OCI-LY1 (cell line): ENCODE data around the gene CYP2F1.

Experiments
- H2AFZ ChIP-seq: fragments of 200-600 bp; sonication (generic), shearing (Covaris generic); 2 replicates; pipeline ENCODE4 v1.6.0; 2014; ENCODE audit warnings: antibody characterized with exemption, mild to moderate bottlenecking, low read length
- H3F3A ChIP-seq: fragments of 200-600 bp; sonication (generic), shearing (Covaris generic); 2 replicates; pipeline ENCODE4 v1.6.0; 2014; ENCODE audit warnings: mild to moderate bottlenecking, antibody characterized with exemption, low read length, moderate library complexity; ENCODE audit not compliant: insufficient read depth
- H3K27ac ChIP-seq: fragments of 200-600 bp; sonication (generic); 2 replicates; pipeline ENCODE4 v1.5.1; 2014; ENCODE audit warnings: low read length, mixed run types, mild to moderate bottlenecking, low read depth; ENCODE audit not compliant: poor library complexity, severe bottlenecking
- H3K27me3 ChIP-seq: fragments of 200-600 bp; sonication (generic); 2 replicates; pipeline ENCODE4 v1.6.0; 2014; ENCODE audit warnings: antibody characterized with exemption, mild to moderate bottlenecking, low read length, moderate library complexity; ENCODE audit not compliant: insufficient read depth
- H3K36me3 ChIP-seq: fragments of 200-600 bp; sonication (generic); 2 replicates; pipeline ENCODE4 v1.6.1; 2014; ENCODE audit warnings: mild to moderate bottlenecking, antibody characterized with exemption, low read length, moderate library complexity, mixed read lengths; ENCODE audit not compliant: insufficient read depth
- H3K4me1 ChIP-seq: fragments of 200-600 bp; sonication (generic); 2 replicates; pipeline ENCODE4 v1.5.1; 2014; ENCODE audit warnings: mild to moderate bottlenecking, low read length, moderate library complexity; ENCODE audit not compliant: insufficient read depth, severe bottlenecking
- H3K4me2 ChIP-seq: fragments of 200-600 bp; sonication (generic), shearing (Covaris generic); 2 replicates; pipeline ENCODE4 v1.6.1; 2014; ENCODE audit warnings: low read length
- H3K4me3 ChIP-seq: fragments of 200-600 bp; sonication (generic); 2 replicates; pipeline ENCODE4 v1.5.1; 2014; ENCODE audit warnings: low read length, low read depth, mild to moderate bottlenecking, mixed read lengths; ENCODE audit not compliant: poor library complexity, severe bottlenecking
- H3K79me2 ChIP-seq: fragments of 200-600 bp; shearing (Covaris generic); 2 replicates; pipeline ENCODE4 v1.6.1; 2016; ENCODE audit warnings: mixed run types, low read length, mixed read lengths; ENCODE audit not compliant: insufficient read depth
- H3K9ac ChIP-seq: fragments of 200-600 bp; sonication (generic), shearing (Covaris generic); 2 replicates; pipeline ENCODE4 v1.6.1; 2014; ENCODE audit warnings: mild to moderate bottlenecking, low read length, mixed read lengths
- H3K9me2 ChIP-seq: fragments of 200-600 bp; sonication (generic), shearing (Covaris generic); 2 replicates; pipeline ENCODE4 v1.6.1; 2014; ENCODE audit warnings: low read depth, mild to moderate bottlenecking, low read length, mixed read lengths
- H3K9me3 ChIP-seq: fragments of 200-600 bp; shearing (Covaris generic); 2 replicates; pipeline ENCODE4 v1.6.1; 2014; ENCODE audit warnings: low read length, mixed read lengths
- H4K20me1 ChIP-seq: fragments of 200-600 bp; sonication (generic), shearing (Covaris generic); 2 replicates; pipeline ENCODE4 v1.6.0; 2016; ENCODE audit warnings: mild to moderate bottlenecking, low read length; ENCODE audit not compliant: insufficient read depth
- CTCF ChIP-seq: fragments of 200-600 bp; sonication (generic), shearing (Covaris generic); IDR thresholded peaks from 2 replicates; pipeline ENCODE4 v1.5.1; 2017; ENCODE audit warnings: mild to moderate bottlenecking, antibody characterized with exemption, low read length, moderate library complexity, mixed read lengths
- EZH2 ChIP-seq: fragments of 200-600 bp; sonication (generic), shearing (Covaris generic); IDR thresholded peaks from 2 replicates; pipeline ENCODE4 v1.8.0; 2017; ENCODE audit warnings: borderline replicate concordance, mixed run types, mild to moderate bottlenecking, antibody characterized with exemption, low read length, moderate library complexity, mixed read lengths

The CYP2F1 gene

DNA sequence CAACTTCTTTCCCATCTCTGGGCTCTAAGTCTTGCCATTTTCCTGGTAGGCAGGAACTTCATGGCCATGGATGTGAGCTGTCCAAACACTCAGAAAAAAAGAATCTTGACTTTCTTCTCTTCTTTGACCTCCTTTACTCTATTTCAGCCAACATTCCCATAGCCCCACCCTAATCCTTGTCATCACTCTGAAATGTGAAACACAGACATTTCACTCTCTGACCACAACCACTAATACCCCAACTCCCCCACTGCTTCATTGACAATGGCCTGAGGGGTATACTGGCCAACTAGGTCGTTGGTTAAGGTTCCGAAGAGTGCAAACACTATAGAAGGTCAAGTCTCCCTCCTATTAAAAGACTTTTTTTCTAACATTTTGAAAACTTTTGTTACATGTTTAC is 30.7 kb upstream of the CYP2F1 start:
- H3F3A ChIP-seq, result no peaks in the 10 kb centered on the region
- no peak overlapping the region for H3K4me2 ChIP-seq
- H3K79me2 ChIP-seq, result no peaks in the 10 kb centered on the region

GRCh38 chr19:41085748-41086415 is 28.4 kb upstream of the CYP2F1 start:
- no peaks in the 10 kb centered on the region for H3K27me3 ChIP-seq
- H3K9me3 ChIP-seq, result no peaks in the 10 kb centered on the region
- no peak overlapping the region for H2AFZ ChIP-seq
- H4K20me1 ChIP-seq, result no peaks in the 10 kb centered on the region
- H3K9ac ChIP-seq, result no peak overlapping the region
- no peak overlapping the region for H3K4me3 ChIP-seq
- H3K36me3 ChIP-seq, result no peaks in the 10 kb centered on the region
- TF ChIP-seq CTCF (no peak), EZH2 (no peak)
- no peak overlapping the region for H3K4me2 ChIP-seq
- H3F3A ChIP-seq, result no peaks in the 10 kb centered on the region
- no peak overlapping the region for H3K27ac ChIP-seq
- H3K4me1 ChIP-seq, result no peaks in the 10 kb centered on the region
- no peaks in the 10 kb centered on the region for H3K79me2 ChIP-seq
- no peaks in the 10 kb centered on the region for H3K9me2 ChIP-seq

More for the DNA sequence above, 30.7 kb upstream of the CYP2F1 start:
- no peaks in the 10 kb centered on the region for H3K27me3 ChIP-seq
- H2AFZ ChIP-seq, result no peak overlapping the region
- H3K9me2 ChIP-seq, result no peaks in the 10 kb centered on the region
- H3K9me3 ChIP-seq, result no peaks in the 10 kb centered on the region
- no peak overlapping the region for H3K4me3 ChIP-seq
- no peaks in the 10 kb centered on the region for H3K36me3 ChIP-seq
- no peak overlapping the region for H3K27ac ChIP-seq
- H3K4me1 ChIP-seq, result no peaks in the 10 kb centered on the region
- TF ChIP-seq EZH2 (no peak), CTCF (no peak)
- no peaks in the 10 kb centered on the region for H4K20me1 ChIP-seq
- H3K9ac ChIP-seq, result no peak overlapping the region

GRCh38 chr19:41088151-41088550 is 26.1 kb upstream of the CYP2F1 start, which contains the start of gene CYP2A13:
CYP2A13 (plus strand) TSS chr19:41088451; CDS start chr19:41088472, 21 bp downstream.
- Histone ChIP-seq H3K27me3 (no peaks in the 10 kb centered on the region), H3K9me2 (no peaks in the 10 kb centered on the region), H2AFZ (no peak within 1 kb of the TSS), H3F3A (no peaks in the 10 kb centered on the region), H3K9me3 (no peaks in the 10 kb centered on the region), H3K36me3 (no peaks in the 10 kb centered on the region), H3K9ac (no peak within 1 kb of the TSS), H3K4me1 (no peaks in the 10 kb centered on the region), H3K79me2 (no peaks in the 10 kb centered on the region), H3K27ac (no peak within 1 kb of the TSS), H3K4me2 (no peak within 1 kb of the TSS), H4K20me1 (no peaks in the 10 kb centered on the region), H3K4me3 (no peak within 1 kb of the TSS)
- no peak for TF ChIP-seq CTCF
- no peak for TF ChIP-seq EZH2
